Mesenchymal stem cell (in vitro differentiated cells and primary cell): Measurements from ENCODE around the gene NFIL3.

Experiments
- DNase-seq: peaks from one replicate; pipeline ENCODE4 v3.0.0-alpha.2; 2013
- H2AFZ ChIP-seq: one replicate; pipeline ENCODE4 v1.6.1; 2013; ENCODE audit warnings: low read depth, mild to moderate bottlenecking, control low read depth, inconsistent platforms, low read length, moderate library complexity
- H2AK5ac ChIP-seq: 2 replicates; pipeline ENCODE4 v1.6.1; 2013; ENCODE audit warnings: low read length, moderate library complexity, mild to moderate bottlenecking, inconsistent platforms; ENCODE audit not compliant: severe bottlenecking
- H2BK120ac ChIP-seq: one replicate; pipeline ENCODE4 v1.6.1; 2013; ENCODE audit warnings: low read depth, mild to moderate bottlenecking, inconsistent platforms, low read length, moderate library complexity
- H2BK12ac ChIP-seq, 2 experiments: one replicate each; pipeline ENCODE4 v1.6.1; 2013; ENCODE audit warnings: inconsistent platforms in 2 of 2, low read length in 2 of 2, mild to moderate bottlenecking in 2 of 2, moderate library complexity in 2 of 2, control low read depth in 1 of 2
- H2BK15ac ChIP-seq: one replicate; pipeline ENCODE4 v1.6.1; 2013; ENCODE audit warnings: mild to moderate bottlenecking, low read depth, inconsistent platforms; ENCODE audit not compliant: poor library complexity, severe bottlenecking
- H2BK5ac ChIP-seq: 2 replicates; pipeline ENCODE4 v1.6.1; 2013; ENCODE audit warnings: low read depth, mild to moderate bottlenecking, low read length, control low read depth, inconsistent platforms; ENCODE audit not compliant: poor library complexity, severe bottlenecking
- H3K14ac ChIP-seq, 2 experiments: one replicate each; pipeline ENCODE4 v1.6.1; 2013; ENCODE audit warnings: inconsistent platforms in 2 of 2, low read length in 2 of 2, control low read depth in 1 of 2, mild to moderate bottlenecking in 1 of 2, moderate library complexity in 1 of 2
- H3K18ac ChIP-seq, 2 experiments: one replicate each; pipeline ENCODE4 v1.6.1; 2013; ENCODE audit warnings: inconsistent platforms in 2 of 2, low read length in 2 of 2, control low read depth in 1 of 2, low read depth in 1 of 2, mild to moderate bottlenecking in 1 of 2
- H3K23ac ChIP-seq, 2 experiments: one replicate each; pipeline ENCODE4 v1.6.1; 2013; ENCODE audit warnings: inconsistent platforms in 2 of 2, low read length in 2 of 2, mild to moderate bottlenecking in 2 of 2, moderate library complexity in 2 of 2, control low read depth in 1 of 2
- H3K27ac ChIP-seq: 2 replicates; pipeline ENCODE4 v1.5.1; 2013; ENCODE audit warnings: mild to moderate bottlenecking, moderate library complexity, low read length, control low read depth, inconsistent platforms; ENCODE audit not compliant: poor library complexity, severe bottlenecking
- H3K27me3 ChIP-seq, 2 experiments: 2 replicates each; pipeline versions ENCODE4 v1.6.1 to v1.7.0; 2013; ENCODE audit warnings: low read length in 2 of 2, mild to moderate bottlenecking in 2 of 2, moderate library complexity in 2 of 2, control low read depth in 1 of 2, inconsistent platforms in 1 of 2; ENCODE audit not compliant: control insufficient read depth in 1 of 2, insufficient read depth in 1 of 2
- H3K36me3 ChIP-seq, 2 experiments: 2 replicates each; pipeline versions ENCODE4 v1.6.1 to v1.7.0; 2013; ENCODE audit warnings: low read length in 2 of 2, control low read depth in 1 of 2, inconsistent platforms in 1 of 2, low read depth in 1 of 2, mild to moderate bottlenecking in 1 of 2; ENCODE audit not compliant: insufficient read depth in 2 of 2, control insufficient read depth in 1 of 2
- H3K4ac ChIP-seq, 2 experiments: one replicate each; pipeline ENCODE4 v1.6.1; 2013; ENCODE audit warnings: inconsistent platforms in 2 of 2, low read length in 2 of 2, mild to moderate bottlenecking in 2 of 2, moderate library complexity in 2 of 2, control low read depth in 1 of 2, low read depth in 1 of 2
- H3K4me1 ChIP-seq: 2 replicates; pipeline ENCODE4 v1.6.1; 2013; ENCODE audit warnings: low read depth, low read length, control low read depth; ENCODE audit not compliant: control insufficient read depth, insufficient read depth
- H3K4me2 ChIP-seq: 2 replicates; pipeline ENCODE4 v1.6.1; 2013; ENCODE audit warnings: low read length, mild to moderate bottlenecking, inconsistent platforms; ENCODE audit not compliant: poor library complexity, severe bottlenecking
- H3K4me3 ChIP-seq, 2 experiments: 2 replicates each; pipeline versions ENCODE4 v1.5.1 to v1.7.0; 2013; ENCODE audit warnings: low read length in 2 of 2, mild to moderate bottlenecking in 2 of 2, control low read depth in 1 of 2, low read depth in 1 of 2; ENCODE audit not compliant: insufficient read depth in 1 of 2
- H3K79me1 ChIP-seq: replicated peaks from 2 replicates; pipeline ENCODE4 v1.6.1; 2013; ENCODE audit warnings: mild to moderate bottlenecking, control low read depth, low read length, inconsistent platforms; ENCODE audit not compliant: poor library complexity, severe bottlenecking
- H3K9ac ChIP-seq: 2 replicates; pipeline ENCODE4 v1.7.0; 2013; ENCODE audit warnings: mild to moderate bottlenecking, low read length, moderate library complexity
- H3K9me3 ChIP-seq: 2 replicates; pipeline ENCODE4 v1.7.0; 2013; ENCODE audit warnings: mild to moderate bottlenecking, low read length; ENCODE audit not compliant: control insufficient read depth
- H4K8ac ChIP-seq: one replicate; pipeline ENCODE4 v1.6.1; 2013; ENCODE audit warnings: inconsistent platforms, mild to moderate bottlenecking, low read length, moderate library complexity
- H4K91ac ChIP-seq: one replicate; pipeline ENCODE4 v1.6.1; 2013; ENCODE audit warnings: mild to moderate bottlenecking, low read length, inconsistent platforms
- WGBS: methylation state at CpG from one replicate; pipeline ENCODE4 v1.1.7; 2013; ENCODE audit warnings: mixed read lengths; 5-methylcytosine and 5-hydroxymethylcytosine counted together

NFIL3 gene

DNA sequence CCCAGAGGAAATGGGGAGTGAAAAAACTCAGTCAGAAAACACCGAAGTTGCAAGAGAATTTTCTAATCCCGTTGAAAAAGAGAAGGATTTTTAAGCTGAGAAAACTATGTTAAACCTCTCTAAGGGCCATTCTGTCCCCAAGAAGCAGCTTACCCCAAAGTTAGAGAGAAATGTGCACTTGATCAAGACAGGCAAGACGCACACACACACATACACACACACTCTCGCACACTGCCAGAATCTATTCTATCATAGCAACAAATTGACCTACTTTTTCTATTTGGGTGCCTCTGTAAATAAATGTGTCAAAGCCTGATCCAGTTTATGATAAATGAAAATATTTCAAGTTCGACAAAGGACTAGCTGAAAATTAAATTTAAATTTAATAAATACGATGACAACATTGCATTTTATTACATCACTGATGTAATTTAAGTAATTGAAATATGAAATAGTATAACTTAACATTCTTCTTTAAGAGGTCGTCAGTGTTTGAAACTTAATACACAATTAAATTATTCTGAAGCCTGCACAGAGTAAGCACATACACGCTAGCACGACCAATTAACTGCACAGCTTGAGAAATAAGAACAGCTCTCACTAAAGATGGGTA is 5.9 kb downstream of the NFIL3 start:
- Histone ChIP-seq H3K4me1 (peaks cover 4% of the 10 kb centered on the region), H3K9ac (peak overlapping the region; percentile 100)

DNA sequence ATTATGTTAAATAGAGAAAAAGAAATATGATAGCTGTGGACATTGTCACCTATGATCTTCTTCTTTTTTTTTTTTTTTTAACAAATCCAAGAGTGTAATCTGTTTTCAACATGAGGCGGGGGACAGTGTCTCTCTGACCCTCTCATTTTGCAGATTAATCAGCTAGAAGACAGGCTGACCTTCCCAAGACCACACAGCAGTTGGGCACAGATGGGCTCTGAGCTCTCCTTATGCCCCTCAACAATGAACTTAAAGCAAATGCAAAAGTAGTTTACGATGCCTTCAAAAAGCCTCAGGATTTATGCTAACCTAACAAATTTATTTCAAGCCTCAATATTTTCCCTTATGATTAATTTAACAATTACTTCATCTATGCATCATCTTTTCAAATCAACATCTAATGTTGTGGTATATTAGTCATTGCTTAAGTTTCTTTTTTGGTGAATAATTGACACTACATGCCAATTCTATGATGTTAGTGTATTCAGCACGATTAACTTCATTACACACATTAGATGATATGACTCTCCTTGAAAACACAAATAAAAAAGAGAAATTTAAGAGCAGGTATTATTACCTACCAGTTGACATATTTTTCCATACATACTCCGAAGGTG is 7.4 kb downstream of the NFIL3 start:
- Histone ChIP-seq H3K36me3 (peaks cover 0 to 22% of the 10 kb centered on the region in 2 experiments), H2BK12ac (no peak overlapping the region), H3K4me2 (peak overlapping the region; percentile 57)

More for the DNA sequence above, 5.9 kb downstream of the NFIL3 start:
- Histone ChIP-seq H3K27ac (peak overlapping the region; percentile 31), H3K18ac (no peak overlapping the region), H2BK12ac (no peak overlapping the region), H2BK5ac (no peak overlapping the region), H3K4me2 (no peak overlapping the region), H3K14ac (no peak overlapping the region), H4K8ac (no peak overlapping the region), H3K4me3 (peak overlapping the region in 1 of 2 experiments; percentile 81), H2BK15ac (no peak overlapping the region), H3K27me3 (no peaks in the 10 kb centered on the region), H2BK120ac (no peak overlapping the region), H3K36me3 (peaks cover 0 to 15% of the 10 kb centered on the region in 2 experiments), H2AFZ (no peak overlapping the region), H3K4ac (no peak overlapping the region), H4K91ac (no peak overlapping the region), H3K79me1 (peaks cover 3% of the 10 kb centered on the region), H3K9me3 (no peaks in the 10 kb centered on the region), H2AK5ac (no peak overlapping the region), H3K23ac (no peak overlapping the region)
- WGBS, result 100% methylated on average over 4 of the region's 9 CpGs
- no peak for DNase-seq

DNA sequence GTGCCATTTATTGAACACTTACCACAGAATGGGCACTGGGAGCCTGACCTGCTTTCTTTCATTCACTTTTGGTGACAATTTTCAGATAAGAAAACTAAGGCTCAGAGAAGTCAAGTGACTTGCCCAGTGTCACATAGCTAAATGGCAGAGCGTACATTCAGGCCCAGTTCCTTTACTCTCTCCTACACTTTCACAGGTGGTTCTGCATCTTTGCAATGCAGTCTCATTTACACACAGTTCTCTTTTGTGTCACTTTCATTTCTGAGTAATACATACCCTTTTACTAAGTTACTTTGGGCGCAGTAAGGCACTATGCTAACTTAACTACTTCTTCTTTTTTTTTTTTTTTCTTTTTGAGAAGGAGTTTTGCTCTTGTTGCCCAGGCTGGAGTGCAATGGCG is 8.3 kb downstream of the NFIL3 start:
- no peak overlapping the region for H3K9ac ChIP-seq
- peak overlapping the region; percentile 21 for H2AK5ac ChIP-seq
- H3K4me3 ChIP-seq, result no peak overlapping the region
- no peak overlapping the region for H4K91ac ChIP-seq
- 97% methylated on average over 1 of the region's 3 CpGs for WGBS
- H3K23ac ChIP-seq, result no peak overlapping the region
- H2BK5ac ChIP-seq, result no peak overlapping the region
- peaks cover 0 to 31% of the 10 kb centered on the region in 2 experiments for H3K36me3 ChIP-seq
- H3K4me2 ChIP-seq, result no peak overlapping the region
- no peak overlapping the region for H3K18ac ChIP-seq
- H3K4ac ChIP-seq, result no peak overlapping the region
- peaks cover 6% of the 10 kb centered on the region for H3K79me1 ChIP-seq
- no peak overlapping the region for H2BK12ac ChIP-seq
- no peak overlapping the region for H2BK120ac ChIP-seq
- no peak overlapping the region for H4K8ac ChIP-seq
- H3K4me1 ChIP-seq, result peaks cover 4% of the 10 kb centered on the region
- H3K27me3 ChIP-seq, result no peaks in the 10 kb centered on the region
- H3K14ac ChIP-seq, result no peak overlapping the region
- no peak overlapping the region for H2AFZ ChIP-seq
- H2BK15ac ChIP-seq, result no peak overlapping the region
- no peak for DNase-seq
- H3K9me3 ChIP-seq, result no peaks in the 10 kb centered on the region
- no peak overlapping the region for H3K27ac ChIP-seq

More for the DNA sequence above, 7.4 kb downstream of the NFIL3 start:
- DNase-seq, result peak; percentile 45
- Histone ChIP-seq H2AFZ (no peak overlapping the region), H4K8ac (no peak overlapping the region), H2BK120ac (no peak overlapping the region), H3K79me1 (peaks cover 3% of the 10 kb centered on the region), H3K9me3 (no peaks in the 10 kb centered on the region), H3K14ac (no peak overlapping the region), H3K27me3 (no peaks in the 10 kb centered on the region), H3K18ac (peak overlapping the region in 1 of 2 experiments; percentile 34), H2AK5ac (no peak overlapping the region), H3K23ac (no peak overlapping the region), H3K27ac (peak overlapping the region; percentile 90), H2BK5ac (no peak overlapping the region), H3K4me1 (peaks cover 5% of the 10 kb centered on the region), H3K4ac (no peak overlapping the region), H2BK15ac (no peak overlapping the region), H3K4me3 (peak overlapping the region in 1 of 2 experiments; percentile 81), H3K9ac (peak overlapping the region; percentile 100), H4K91ac (no peak overlapping the region)
- WGBS, result 74% methylated on average over 4 of the region's 4 CpGs

DNA sequence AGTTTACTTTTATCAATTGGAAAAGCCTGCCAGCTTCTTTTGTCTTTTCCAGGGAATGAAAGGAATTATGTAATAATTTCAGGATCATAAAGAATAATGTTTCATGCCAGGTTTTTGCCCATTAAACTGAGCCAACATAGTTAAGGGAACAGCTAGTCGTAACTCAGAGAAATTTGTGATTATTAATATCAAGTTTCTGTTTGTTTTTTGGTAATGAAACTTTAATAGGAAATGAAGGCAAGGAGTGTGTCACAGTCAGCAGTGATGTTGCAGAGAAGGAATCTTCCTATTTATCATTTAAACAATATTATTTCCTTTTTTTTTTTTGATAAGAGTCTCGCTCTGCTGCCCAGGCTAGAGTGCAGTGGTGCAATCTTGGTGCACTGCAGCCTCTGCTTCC is 10.7 kb downstream of the NFIL3 start:
- H4K8ac ChIP-seq, result no peak overlapping the region
- no peak overlapping the region for H3K27ac ChIP-seq
- no peak overlapping the region for H3K14ac ChIP-seq
- no peak overlapping the region for H2BK15ac ChIP-seq
- no peak overlapping the region for H3K23ac ChIP-seq
- H3K9ac ChIP-seq, result no peak overlapping the region
- 100% methylated on average over 2 of the region's 2 CpGs for WGBS
- no peaks in the 10 kb centered on the region for H3K9me3 ChIP-seq
- H3K4me2 ChIP-seq, result no peak overlapping the region
- H2BK120ac ChIP-seq, result no peak overlapping the region
- H3K4ac ChIP-seq, result no peak overlapping the region
- H2AK5ac ChIP-seq, result no peak overlapping the region
- peaks cover 8 to 52% of the 10 kb centered on the region in 2 experiments for H3K36me3 ChIP-seq
- no peak for DNase-seq
- H2BK5ac ChIP-seq, result no peak overlapping the region
- H3K27me3 ChIP-seq, result no peaks in the 10 kb centered on the region
- H4K91ac ChIP-seq, result no peak overlapping the region
- H3K18ac ChIP-seq, result no peak overlapping the region
- no peak overlapping the region for H2AFZ ChIP-seq
- H2BK12ac ChIP-seq, result no peak overlapping the region
- H3K4me1 ChIP-seq, result peaks cover 3% of the 10 kb centered on the region
- no peak overlapping the region for H3K4me3 ChIP-seq
- H3K79me1 ChIP-seq, result peaks cover 18% of the 10 kb centered on the region
